ENCODE measurements around the gene HCN4. TPM values are rescaled to one million over a fixed set of nuclear protein-coding genes. Genes with fewer than 3 reads are reported as not detected.

Gene HCN4
- total and polyA plus RNA-seq, 2 donors (not counting 3 experiments of a cell fraction or from before 2014, with no cell fraction given), result 0.01 TPM; not detected in 1

GRCh38 chr15:73367624-73368300, 996 bp downstream of the HCN4 start:
- Histone ChIP-seq H3K27me3 (ENCODE audit: control insufficient read depth in 2 of 2, insufficient read depth in 2 of 2, low read length in 2 of 2) (peaks cover 29 to 50% of the 10 kb centered on the region in 2 experiments), H4K20me1 (replicated peaks; ENCODE audit: control insufficient read depth, extremely low read depth, insufficient read depth, low read length) (no peaks in the 10 kb centered on the region), H3K27ac (ENCODE audit: insufficient read depth, low read depth, low read length) (no peak overlapping the region), H3K79me2 (ENCODE audit: control insufficient read depth, insufficient read depth, low read length) (no peaks in the 10 kb centered on the region), H3K4me3 (replicated peaks in 1 of 3; ENCODE audit: insufficient read depth in 1 of 3, low read depth in 1 of 3, low read length in 3 of 3) (no peak overlapping the region), H3K9me1 (replicated peaks; ENCODE audit: control insufficient read depth, extremely low read depth, insufficient read depth, low read length) (no peaks in the 10 kb centered on the region), H3K4me1 (ENCODE audit: control insufficient read depth, extremely low read depth, insufficient read depth, low read length) (no peaks in the 10 kb centered on the region), H3K4me2 (ENCODE audit: insufficient read depth, low read length) (no peak overlapping the region), H2AFZ (ENCODE audit: low read depth, low read length) (no peak overlapping the region), H3K9me3 (replicated peaks; ENCODE audit: control insufficient read depth, insufficient read depth, low read length) (no peaks in the 10 kb centered on the region), H3K9ac (replicated peaks; ENCODE audit: extremely low read depth, insufficient read depth, low read length) (no peak overlapping the region), H3K36me3 (ENCODE audit: control insufficient read depth in 2 of 2, extremely low read depth in 1 of 2, insufficient read depth in 2 of 2, low read length in 2 of 2) (no peaks in the 10 kb centered on the region)
- TF ChIP-seq EZH2 (IDR thresholded peaks at IDR 0.05; ENCODE audit: borderline replicate concordance, low read depth, low read length, severe bottlenecking), result peak; percentile 66
- no peak for TF ChIP-seq POLR2A (IDR thresholded peaks at IDR 0.05; ENCODE audit: low read depth, low read length)
- DNase-seq (ENCODE audit: low read depth, low spot score) (no peak), FAIRE-seq (no peak)
- ChIA-PET POLR2A (no interaction called here), CTCF (no interaction called here)
- no TSS peak for BruUV-seq (replicated peaks)
- dilution Hi-C loops (cut with MboI; ENCODE audit: extremely low pct_ligation_motif_present, low sequenced_read_pairs), result no loop called here
- intact Hi-C loops (cut with micrococcal nuclease), result no loop called here

GRCh38 chr15:73366766-73367623, 1.8 kb downstream of the HCN4 start:
- Histone ChIP-seq H3K36me3 (ENCODE audit: control insufficient read depth in 2 of 2, extremely low read depth in 1 of 2, insufficient read depth in 2 of 2, low read length in 2 of 2) (no peaks in the 10 kb centered on the region), H3K9ac (replicated peaks; ENCODE audit: extremely low read depth, insufficient read depth, low read length) (no peak overlapping the region), H3K4me2 (ENCODE audit: insufficient read depth, low read length) (no peak overlapping the region), H3K4me3 (replicated peaks in 1 of 3; ENCODE audit: insufficient read depth in 1 of 3, low read depth in 1 of 3, low read length in 3 of 3) (no peak overlapping the region), H3K9me1 (replicated peaks; ENCODE audit: control insufficient read depth, extremely low read depth, insufficient read depth, low read length) (no peaks in the 10 kb centered on the region), H4K20me1 (replicated peaks; ENCODE audit: control insufficient read depth, extremely low read depth, insufficient read depth, low read length) (no peaks in the 10 kb centered on the region), H3K27ac (ENCODE audit: insufficient read depth, low read depth, low read length) (no peak overlapping the region), H3K27me3 (ENCODE audit: control insufficient read depth in 2 of 2, insufficient read depth in 2 of 2, low read length in 2 of 2) (peaks cover 29 to 50% of the 10 kb centered on the region in 2 experiments), H3K79me2 (ENCODE audit: control insufficient read depth, insufficient read depth, low read length) (no peaks in the 10 kb centered on the region), H3K4me1 (ENCODE audit: control insufficient read depth, extremely low read depth, insufficient read depth, low read length) (no peaks in the 10 kb centered on the region), H2AFZ (ENCODE audit: low read depth, low read length) (no peak overlapping the region), H3K9me3 (replicated peaks; ENCODE audit: control insufficient read depth, insufficient read depth, low read length) (no peaks in the 10 kb centered on the region)
- DNase-seq (ENCODE audit: low read depth, low spot score) (no peak), FAIRE-seq (no peak)
- ChIA-PET CTCF (no interaction called here), POLR2A (no interaction called here)
- intact Hi-C loops (cut with micrococcal nuclease), result no loop called here
- dilution Hi-C loops (cut with MboI; ENCODE audit: extremely low pct_ligation_motif_present, low sequenced_read_pairs), result no loop called here
- BruUV-seq (replicated peaks), result no TSS peak
- TF ChIP-seq GATA2 (IDR thresholded peaks at IDR 0.05; ENCODE audit: insufficient read depth, insufficient read length, low read depth, low read length) (no peak), JUN (IDR thresholded peaks at IDR 0.05; ENCODE audit: borderline replicate concordance, insufficient read depth, insufficient read length, low read depth) (no peak), EZH2 (IDR thresholded peaks at IDR 0.05; ENCODE audit: borderline replicate concordance, low read depth, low read length, severe bottlenecking) (no peak), POLR2AphosphoS5 (IDR thresholded peaks at IDR 0.05; ENCODE audit: insufficient read depth, low read depth, low read length) (no peak), POLR2A (IDR thresholded peaks at IDR 0.05; ENCODE audit: low read depth, low read length) (no peak), FOS (IDR thresholded peaks at IDR 0.05; ENCODE audit: borderline replicate concordance, insufficient read depth, low read length) (no peak), CTCF (IDR thresholded peaks at IDR 0.05; ENCODE audit: extremely low read depth in 1 of 2, insufficient read depth in 1 of 2, low read depth in 1 of 2, low read length in 2 of 2) (no peak), MYC (IDR thresholded peaks at IDR 0.05; ENCODE audit: low read depth, low read length) (no peak)
- TF ChIP-seq, protein P1, sequence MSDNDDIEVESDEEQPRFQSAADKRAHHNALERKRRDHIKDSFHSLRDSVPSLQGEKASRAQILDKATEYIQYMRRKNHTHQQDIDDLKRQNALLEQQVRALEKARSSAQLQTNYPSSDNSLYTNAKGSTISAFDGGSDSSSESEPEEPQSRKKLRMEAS (IDR thresholded peaks at IDR 0.05; ENCODE audit: insufficient read depth, insufficient read length), result no peak

Measured in endothelial cell of umbilical vein (primary cell).